Ovary (tissue), 3 donors: Measurements from ENCODE around the gene CAMK2N1.

Experiments used
- CTCF ChIP-seq, 3 donors: fragments of 450-650 bp in 2 of 3; fragments of 200-600 bp in 1 of 3; IDR thresholded peaks; one replicate each; pipeline versions ENCODE4 v1.5.1 to v1.8.0; 2016 to 2022; ENCODE audit warnings: antibody characterized with exemption in 3 of 3, mild to moderate bottlenecking in 1 of 3
- EP300 ChIP-seq: sonication (generic); formaldehyde crosslinking; IDR thresholded peaks from one replicate; pipeline ENCODE4 v1.6.1; 2017; ENCODE audit warnings: antibody characterized with exemption
- POLR2A ChIP-seq: fragments of 450-650 bp; IDR thresholded peaks from one replicate; pipeline ENCODE4 v1.6.1; 2017; ENCODE audit warnings: antibody characterized with exemption, mild to moderate bottlenecking, moderate library complexity
- donor health status: DM: no; HTN: no; CAD: no.

GRCh38 chr1:20499105-20499504 is 13.1 kb upstream of the CAMK2N1 start:
- TF ChIP-seq CTCF (IDR thresholded peaks at IDR 0.05) (no peak), POLR2A (no peak), EP300 (no peak)
